Measurements from ENCODE around the gene CELF5. TPM values are rescaled to one million over a fixed set of nuclear protein-coding genes. Genes with fewer than 3 reads are reported as not detected.

CELF5 gene
- total RNA-seq, 4 donors from 2014 or later: not detected

- no peak overlapping the region for H3K4me3 ChIP-seq
- no peak for ATAC-seq
- no peak overlapping the region for H3K27ac ChIP-seq
- no peaks in the 10 kb centered on the region for H3K36me3 ChIP-seq
- no peaks in the 10 kb centered on the region for H3K9me3 ChIP-seq
- 59 to 75% methylated on average over 4 to 6 of the region's 6 CpGs for WGBS, 2 donors (ENCODE audit: low coverage in 1 of 2)
- TF ChIP-seq EP300 (IDR thresholded peaks at IDR 0.05): no peak
- TF ChIP-seq POLR2A (IDR thresholded peaks at IDR 0.05): no peak
- TF ChIP-seq, protein P1, sequence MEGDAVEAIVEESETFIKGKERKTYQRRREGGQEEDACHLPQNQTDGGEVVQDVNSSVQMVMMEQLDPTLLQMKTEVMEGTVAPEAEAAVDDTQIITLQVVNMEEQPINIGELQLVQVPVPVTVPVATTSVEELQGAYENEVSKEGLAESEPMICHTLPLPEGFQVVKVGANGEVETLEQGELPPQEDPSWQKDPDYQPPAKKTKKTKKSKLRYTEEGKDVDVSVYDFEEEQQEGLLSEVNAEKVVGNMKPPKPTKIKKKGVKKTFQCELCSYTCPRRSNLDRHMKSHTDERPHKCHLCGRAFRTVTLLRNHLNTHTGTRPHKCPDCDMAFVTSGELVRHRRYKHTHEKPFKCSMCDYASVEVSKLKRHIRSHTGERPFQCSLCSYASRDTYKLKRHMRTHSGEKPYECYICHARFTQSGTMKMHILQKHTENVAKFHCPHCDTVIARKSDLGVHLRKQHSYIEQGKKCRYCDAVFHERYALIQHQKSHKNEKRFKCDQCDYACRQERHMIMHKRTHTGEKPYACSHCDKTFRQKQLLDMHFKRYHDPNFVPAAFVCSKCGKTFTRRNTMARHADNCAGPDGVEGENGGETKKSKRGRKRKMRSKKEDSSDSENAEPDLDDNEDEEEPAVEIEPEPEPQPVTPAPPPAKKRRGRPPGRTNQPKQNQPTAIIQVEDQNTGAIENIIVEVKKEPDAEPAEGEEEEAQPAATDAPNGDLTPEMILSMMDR (IDR thresholded peaks at IDR 0.05): no peak
- TF ChIP-seq POLR2AphosphoS5 (IDR thresholded peaks at IDR 0.05): no peak
- peaks cover 0 to 1% (median 0%) of the 10 kb centered on the region in 3 donors for H3K4me1 ChIP-seq
- peaks cover 43% of the 10 kb centered on the region for H3K27me3 ChIP-seq
These were observed 97.2 kb downstream of the CELF5 start for GRCh38 chr19:3321696-3322095.

GRCh38 chr19:3322199-3322978 is 97.9 kb downstream of the CELF5 start:
- no peak for ATAC-seq
- H3K27me3 ChIP-seq: peaks cover 36% of the 10 kb centered on the region
- no peak overlapping the region for H3K27ac ChIP-seq
- H3K4me1 ChIP-seq: peaks cover 0 to 8% (median 2%) of the 10 kb centered on the region in 3 donors
- TF ChIP-seq POLR2A (IDR thresholded peaks at IDR 0.05) (no peak), EP300 (IDR thresholded peaks at IDR 0.05) (no peak), POLR2AphosphoS5 (IDR thresholded peaks at IDR 0.05) (no peak)
- TF ChIP-seq, protein P1 (IDR thresholded peaks at IDR 0.05): no peak
- 61 to 82% methylated on average over 5 of the region's 6 CpGs for WGBS, 2 donors (ENCODE audit: low coverage in 1 of 2)
- no peaks in the 10 kb centered on the region for H3K9me3 ChIP-seq
- no peak overlapping the region for H3K4me3 ChIP-seq
- H3K36me3 ChIP-seq: no peaks in the 10 kb centered on the region

- H3K4me3 ChIP-seq: no peak overlapping the region
- TF ChIP-seq POLR2AphosphoS5 (IDR thresholded peaks at IDR 0.05) (no peak), EP300 (IDR thresholded peaks at IDR 0.05) (no peak), POLR2A (IDR thresholded peaks at IDR 0.05) (no peak)
- TF ChIP-seq, protein P1 (IDR thresholded peaks at IDR 0.05): no peak
- 83% methylated on average over 2 of the region's 2 CpGs; no CpG with 5 or more reads in 1 of the 2 donors for WGBS, 2 donors (ENCODE audit: low coverage in 1 of 2)
- no peak overlapping the region for H3K27ac ChIP-seq
- ATAC-seq: no peak
- H3K36me3 ChIP-seq: no peaks in the 10 kb centered on the region
- no peaks in the 10 kb centered on the region for H3K9me3 ChIP-seq
- peaks cover 29% of the 10 kb centered on the region for H3K27me3 ChIP-seq
- peaks cover 0 to 9% (median 2%) of the 10 kb centered on the region in 3 donors for H3K4me1 ChIP-seq
These were observed 98.6 kb downstream of the CELF5 start for GRCh38 chr19:3323026-3323425.

DNA sequence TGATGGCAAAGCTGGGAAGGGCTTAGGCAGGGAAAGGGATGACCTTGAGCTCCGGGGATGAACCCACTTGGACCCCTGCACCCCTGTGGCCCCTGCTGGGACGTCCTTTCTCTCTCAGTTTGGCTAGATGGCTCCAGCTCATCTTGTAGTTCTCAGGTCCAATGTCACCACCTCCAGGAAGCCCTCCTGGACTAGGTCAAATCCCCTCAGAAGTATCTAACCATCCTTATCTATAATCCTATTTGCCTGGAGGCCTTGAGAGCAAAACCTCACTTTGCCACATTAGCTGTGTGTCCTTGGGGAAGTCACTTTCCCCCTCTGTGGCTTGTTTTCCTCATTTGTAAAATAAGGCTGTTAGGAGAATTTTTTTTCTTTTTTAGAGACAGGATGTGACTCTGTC is 99.2 kb downstream of the CELF5 start:
- Histone ChIP-seq H3K4me3 (no peak overlapping the region), H3K27ac (no peak overlapping the region), H3K36me3 (no peaks in the 10 kb centered on the region), H3K4me1 (peaks cover 0 to 9% (median 2%) of the 10 kb centered on the region in 3 donors), H3K9me3 (no peaks in the 10 kb centered on the region), H3K27me3 (peaks cover 25% of the 10 kb centered on the region)
- no peak for TF ChIP-seq POLR2AphosphoS5 (IDR thresholded peaks at IDR 0.05)
- TF ChIP-seq POLR2A (IDR thresholded peaks at IDR 0.05): no peak
- TF ChIP-seq, protein P1 (IDR thresholded peaks at IDR 0.05): no peak
- TF ChIP-seq EP300 (IDR thresholded peaks at IDR 0.05): no peak
- 42 to 45% methylated on average over 2 of the region's 2 CpGs for WGBS, 2 donors (ENCODE audit: low coverage in 1 of 2)
- no peak for ATAC-seq

GRCh38 chr19:3324405-3324856 is 100.0 kb downstream of the CELF5 start:
- H3K27me3 ChIP-seq: peaks cover 18% of the 10 kb centered on the region
- peaks cover 0 to 9% (median 2%) of the 10 kb centered on the region in 3 donors for H3K4me1 ChIP-seq
- H3K4me3 ChIP-seq: no peak overlapping the region
- WGBS, 2 donors (ENCODE audit: low coverage in 1 of 2): 33 to 42% methylated on average over 5 of the region's 5 CpGs
- H3K27ac ChIP-seq: no peak overlapping the region
- no peaks in the 10 kb centered on the region for H3K36me3 ChIP-seq
- no peak for ATAC-seq
- H3K9me3 ChIP-seq: no peaks in the 10 kb centered on the region
- TF ChIP-seq, protein P1 (IDR thresholded peaks at IDR 0.05): peak in 3 of 4 experiments; percentile 56 to 78 (median 62)
- no peak for TF ChIP-seq POLR2AphosphoS5 (IDR thresholded peaks at IDR 0.05)
